Adrenal gland (tissue), 12 donors: Measurements from ENCODE around the gene NR1I3. TPM values are rescaled to one million over a fixed set of nuclear protein-coding genes. Genes with fewer than 3 reads are reported as not detected.

Experiments
- DNase-seq, 7 donors: peaks; one replicate each; pipeline ENCODE4 v3.0.0-alpha.2; 2019 to 2020
- H3K27ac ChIP-seq, 5 donors: fragments of 200-600 bp; sonication (generic) in 4 of 5; 1 replicate in 3 of 5; 2 replicates in 2 of 5; pipeline versions ENCODE4 v1.5.1 to v1.8.0; 2016 to 2020; ENCODE audit warnings: mild to moderate bottlenecking in 1 of 5
- H3K27me3 ChIP-seq: fragments of 200-600 bp; 2 replicates; pipeline ENCODE4 v1.8.0; 2021
- H3K36me3 ChIP-seq, 2 donors: fragments of 200-600 bp; replicated peaks in 1 of 2; 1 replicate in 1 of 2; 2 replicates in 1 of 2; pipeline versions ENCODE4 v1.5.1 to v1.8.0; 2018 to 2022
- H3K4me1 ChIP-seq, 2 donors: fragments of 200-600 bp; replicated peaks in 1 of 2; 1 replicate in 1 of 2; 2 replicates in 1 of 2; pipeline versions ENCODE4 v1.5.1 to v1.8.0; 2018 to 2021
- H3K4me3 ChIP-seq, 4 donors: fragments of 200-600 bp; sonication (generic) in 3 of 4; one replicate each; pipeline ENCODE4 v1.5.1; 2016 to 2018
- H3K9me3 ChIP-seq, 3 donors: fragments of 200-600 bp; sonication (generic) in 1 of 3; replicated peaks in 1 of 3; 1 replicate in 2 of 3; 2 replicates in 1 of 3; pipeline versions ENCODE4 v1.5.1 to v1.8.0; 2016 to 2021
- POLR2A ChIP-seq, 2 donors: fragments of 450-650 bp; IDR thresholded peaks; one replicate each; pipeline ENCODE4 v1.6.1; 2017; ENCODE audit warnings: antibody characterized with exemption in 2 of 2, mild to moderate bottlenecking in 2 of 2, moderate library complexity in 1 of 2
- WGBS, 4 donors: extraction: QIAGEN DNeasy Blood & Tissue Kit in 2 of 4; methylation state at CpG; one replicate each; pipeline versions ENCODE4 v1.1.5 to v1.1.7; 2013 to 2017; 5-methylcytosine and 5-hydroxymethylcytosine counted together
- intact Hi-C, 2 donors: fragments of 100-400 bp; cut with DNase I; formaldehyde crosslinking; loops; one replicate each; pipeline versions ENCODE4 v1.14.1 to v1.15.0; 2022 to 2023
- polyA plus RNA-seq, 3 donors: library from polyadenylated mRNA; stranded (reverse); fragments of 200-250 nt in 2 of 3; fragments of 350-450 nt in 1 of 3; fragmentation: Illumina TruSeq in 1 of 3; extraction: RNeasy Lipid Tissue Mini Kit (QIAGEN cat#74804) in 1 of 3; gene quantifications; one replicate each; pipeline ENCODE4 v1.2.3, GENCODE V29; 2013 to 2014
- total RNA-seq, 9 donors: library from RNA; depleted of rRNA in 4 of 9; stranded (reverse); fragments of >200 nt in 4 of 9; fragments of 120-200 nt in 1 of 9; fragmentation: NEBNext Ultra II Directional in 1 of 9; extraction: Animal tissue kit (Norgen Biotek cat#: 25700) in 1 of 9; gene quantifications; one replicate each; pipeline versions ENCODE4 v1.1.0 to v1.2.4, GENCODE V29; 2013 to 2023
- TF ChIP-seq, protein P1 (sequence below), 6 experiments: fragments of 450-650 bp in 4 of 6; fragments of 200-600 bp in 2 of 6; sonication (generic) in 1 of 6; IDR thresholded peaks; 1 replicate in 5 of 6; 2 replicates in 1 of 6; pipeline versions ENCODE4 v1.5.1 to v1.8.0; 2016 to 2021; ENCODE audit warnings: antibody characterized with exemption in 6 of 6, mild to moderate bottlenecking in 2 of 6, moderate library complexity in 1 of 6
- donor health status: healthy with polysubstance abuse.
- donor health status: Bipolar disorder and iron deficiency.
- donor health status: DM: yes; HTN: yes; CAD: no.
- donor health status: DM: no; HTN: no; CAD: no.
- donor health status: DM: no; HTN: no; CAD: no.
- donor health status: DM: yes; HTN: yes; CAD: no.

The NR1I3 gene
- total and polyA plus RNA-seq, 12 donors: 0.16 to 0.50 TPM; not detected in 10

DNA sequence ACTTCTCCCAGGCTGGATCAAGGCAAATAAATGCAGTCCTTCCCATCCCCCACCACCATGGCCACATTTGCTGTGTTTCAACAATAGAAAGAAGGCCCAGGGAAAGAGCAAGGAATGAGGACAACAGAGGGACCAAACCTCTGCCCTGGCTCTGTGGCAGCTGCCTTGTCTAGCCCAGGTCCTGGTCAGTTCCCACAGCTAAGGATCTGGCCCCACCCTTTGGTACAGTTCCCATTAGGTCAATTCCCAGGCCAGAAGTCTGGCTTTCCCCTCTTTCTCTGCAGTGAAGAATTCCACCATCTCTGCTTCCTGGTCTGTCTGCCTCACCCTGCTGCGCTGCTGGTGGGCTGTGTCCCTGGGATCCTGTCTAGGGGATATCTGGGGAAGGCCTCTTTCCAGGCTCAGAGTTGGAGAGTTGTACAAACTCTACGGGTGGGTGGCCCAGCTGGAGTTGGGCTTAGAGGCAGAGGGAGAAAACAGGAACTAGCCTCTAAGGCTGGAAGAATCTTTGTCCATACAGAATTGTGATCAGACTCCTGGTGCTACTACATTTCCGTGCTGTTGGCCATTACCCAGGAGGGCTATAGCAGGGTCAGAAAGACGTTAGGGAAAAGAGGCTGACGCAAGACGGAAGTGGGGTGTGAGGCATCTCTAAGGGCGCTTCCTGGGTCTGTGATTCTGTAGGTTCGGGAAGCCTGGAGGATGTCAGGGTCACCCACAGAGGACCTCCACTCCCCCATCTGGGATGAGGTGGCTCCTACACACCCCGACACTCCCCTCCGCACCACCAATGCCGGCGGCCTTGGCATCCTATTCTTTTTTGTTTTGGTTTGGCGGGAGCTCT, 36.8 kb downstream of the NR1I3 start:
- peak overlapping the region; percentile 86 to 99 (median 93) for H3K27ac ChIP-seq
- H3K4me3 ChIP-seq: peak overlapping the region in 2 of 4 donors; percentile 68 to 78
- peaks cover 0 to 23% of the 10 kb centered on the region in 2 donors for H3K36me3 ChIP-seq
- peak in 6 of 7 donors; percentile 68 to 86 (median 72) for DNase-seq
- intact Hi-C loops: no loop called here
- WGBS, 4 donors: 36 to 50% (median 44%) methylated on average over 12 to 13 of the region's 13 CpGs
- no peaks in the 10 kb centered on the region for H3K9me3 ChIP-seq
- TF ChIP-seq POLR2A (IDR thresholded peaks at IDR 0.05): no peak
- TF ChIP-seq, protein P1, sequence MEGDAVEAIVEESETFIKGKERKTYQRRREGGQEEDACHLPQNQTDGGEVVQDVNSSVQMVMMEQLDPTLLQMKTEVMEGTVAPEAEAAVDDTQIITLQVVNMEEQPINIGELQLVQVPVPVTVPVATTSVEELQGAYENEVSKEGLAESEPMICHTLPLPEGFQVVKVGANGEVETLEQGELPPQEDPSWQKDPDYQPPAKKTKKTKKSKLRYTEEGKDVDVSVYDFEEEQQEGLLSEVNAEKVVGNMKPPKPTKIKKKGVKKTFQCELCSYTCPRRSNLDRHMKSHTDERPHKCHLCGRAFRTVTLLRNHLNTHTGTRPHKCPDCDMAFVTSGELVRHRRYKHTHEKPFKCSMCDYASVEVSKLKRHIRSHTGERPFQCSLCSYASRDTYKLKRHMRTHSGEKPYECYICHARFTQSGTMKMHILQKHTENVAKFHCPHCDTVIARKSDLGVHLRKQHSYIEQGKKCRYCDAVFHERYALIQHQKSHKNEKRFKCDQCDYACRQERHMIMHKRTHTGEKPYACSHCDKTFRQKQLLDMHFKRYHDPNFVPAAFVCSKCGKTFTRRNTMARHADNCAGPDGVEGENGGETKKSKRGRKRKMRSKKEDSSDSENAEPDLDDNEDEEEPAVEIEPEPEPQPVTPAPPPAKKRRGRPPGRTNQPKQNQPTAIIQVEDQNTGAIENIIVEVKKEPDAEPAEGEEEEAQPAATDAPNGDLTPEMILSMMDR (IDR thresholded peaks at IDR 0.05): no peak
- H3K4me1 ChIP-seq: peaks cover 42 to 80% of the 10 kb centered on the region in 2 donors
- H3K27me3 ChIP-seq: no peaks in the 10 kb centered on the region

DNA sequence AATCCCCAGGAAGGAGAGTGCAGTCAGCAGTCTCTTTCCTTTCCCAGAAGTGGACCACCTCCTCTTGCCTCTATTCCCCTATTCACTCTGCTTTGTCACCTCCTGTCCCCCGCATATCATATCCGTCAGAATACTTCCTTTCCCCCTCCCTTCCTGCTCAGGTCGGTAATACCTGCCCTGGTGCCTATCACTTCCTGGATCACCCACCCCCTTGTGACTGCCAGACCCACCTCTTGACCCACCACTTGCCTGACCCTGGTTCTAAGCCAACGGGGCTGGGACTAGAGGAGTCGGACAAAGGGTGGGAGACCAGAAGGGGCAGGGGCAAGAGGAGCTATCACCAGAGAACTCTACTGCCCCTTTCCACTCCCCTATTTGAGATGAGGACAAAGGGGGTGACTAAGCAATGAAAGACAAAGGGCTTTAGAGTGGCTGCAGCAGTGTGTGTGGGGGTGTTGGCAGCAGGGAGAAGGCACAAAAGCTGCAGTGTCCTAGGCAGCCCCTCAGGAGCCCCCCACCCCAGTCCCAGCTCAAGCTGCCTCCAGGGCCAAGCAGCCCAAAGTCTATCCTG, 37.5 kb downstream of the NR1I3 start:
- Histone ChIP-seq H3K27me3 (no peaks in the 10 kb centered on the region), H3K36me3 (peaks cover 0 to 20% of the 10 kb centered on the region in 2 donors), H3K27ac (peak overlapping the region; percentile 86 to 99 (median 93)), H3K4me3 (no peak overlapping the region), H3K4me1 (peaks cover 35 to 75% of the 10 kb centered on the region in 2 donors), H3K9me3 (no peaks in the 10 kb centered on the region)
- peak in 1 of 7 donors; percentile 19 for DNase-seq
- TF ChIP-seq, protein P1 (IDR thresholded peaks at IDR 0.05): no peak
- no peak for TF ChIP-seq POLR2A (IDR thresholded peaks at IDR 0.05)
- 58 to 70% (median 60%) methylated on average over 5 of the region's 5 CpGs for WGBS, 4 donors
- intact Hi-C loops: no loop called here

DNA sequence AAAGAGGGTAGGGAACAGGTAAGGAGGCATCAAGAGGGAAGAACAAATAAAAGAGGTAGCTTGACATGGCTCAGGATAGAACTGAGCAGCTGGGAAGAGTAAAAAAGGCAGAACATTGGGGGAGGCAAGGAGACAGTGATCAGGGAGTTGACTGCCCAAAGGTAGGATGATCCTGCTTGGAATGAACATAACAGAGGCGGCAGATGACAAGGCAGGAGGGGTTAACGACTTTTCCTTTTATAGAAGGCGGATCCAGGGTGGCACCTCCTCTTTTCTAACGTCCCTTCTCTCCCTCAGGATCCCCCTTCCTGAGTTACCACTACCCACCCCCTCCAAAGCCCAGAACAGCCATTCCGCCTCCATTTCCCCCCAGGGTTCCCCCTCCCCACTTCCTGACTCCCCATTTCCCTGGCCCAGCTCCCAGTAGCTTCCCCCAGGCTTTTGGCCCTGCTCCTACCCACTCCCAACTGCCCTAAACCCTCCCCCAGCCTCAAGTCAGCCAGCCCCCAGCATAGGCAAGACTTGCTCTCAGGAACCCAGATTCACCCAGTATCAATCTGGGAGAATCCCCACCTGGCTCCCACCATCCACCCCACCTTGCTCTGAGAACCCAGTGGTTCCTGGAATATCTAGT, 38.4 kb downstream of the NR1I3 start:
- TF ChIP-seq, protein P1 (IDR thresholded peaks at IDR 0.05): no peak
- TF ChIP-seq POLR2A (IDR thresholded peaks at IDR 0.05): no peak
- intact Hi-C loops: loop anchor here (10.0 kb wide), 2 partner anchors 175 to 185 kb away; no protein-coding TSS in a partner anchor
- H3K36me3 ChIP-seq: peaks cover 0 to 13% of the 10 kb centered on the region in 2 donors
- 48 to 73% (median 60%) methylated on average over 5 of the region's 5 CpGs for WGBS, 4 donors
- H3K9me3 ChIP-seq: no peaks in the 10 kb centered on the region
- peak overlapping the region in 4 of 5 donors; percentile 86 to 99 (median 95) for H3K27ac ChIP-seq
- DNase-seq: peak in 1 of 7 donors; percentile 19
- peaks cover 35 to 71% of the 10 kb centered on the region in 2 donors for H3K4me1 ChIP-seq
- no peaks in the 10 kb centered on the region for H3K27me3 ChIP-seq
- no peak overlapping the region for H3K4me3 ChIP-seq
